RCC 7860 (cell line): ENCODE measurements around the gene SMYD3.

ENCODE experiments used
- DNase-seq: peaks from one replicate; pipeline ENCODE4 v3.0.0-alpha.2; 2015; ENCODE audit warnings: low spot score
- FAIRE-seq: peaks from 2 replicates; lab custom pipeline; 2012; peaks lifted over from hg19 to GRCh38; lab: Jason Lieb, UNC

The SMYD3 gene

DNA sequence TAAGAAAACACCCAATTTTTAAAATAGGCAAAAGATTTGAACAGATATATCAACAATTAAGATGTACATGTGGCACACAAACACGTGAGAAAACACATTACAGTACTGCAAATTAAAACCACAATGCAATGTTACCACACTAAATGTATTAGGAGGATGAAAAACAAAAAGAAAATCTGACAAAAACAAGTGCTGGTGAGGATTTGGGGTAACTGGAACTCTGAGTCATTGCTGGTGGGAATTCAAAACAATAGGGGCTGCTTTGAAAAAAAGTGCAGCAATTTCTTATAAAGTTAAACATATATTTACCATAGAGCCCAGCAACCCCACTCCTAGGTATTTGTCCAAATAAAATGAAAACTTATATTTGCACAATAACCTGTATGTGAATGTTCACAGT, 614.1 kb downstream of the SMYD3 start:
- DNase-seq (no peak), FAIRE-seq (no peak)

DNA sequence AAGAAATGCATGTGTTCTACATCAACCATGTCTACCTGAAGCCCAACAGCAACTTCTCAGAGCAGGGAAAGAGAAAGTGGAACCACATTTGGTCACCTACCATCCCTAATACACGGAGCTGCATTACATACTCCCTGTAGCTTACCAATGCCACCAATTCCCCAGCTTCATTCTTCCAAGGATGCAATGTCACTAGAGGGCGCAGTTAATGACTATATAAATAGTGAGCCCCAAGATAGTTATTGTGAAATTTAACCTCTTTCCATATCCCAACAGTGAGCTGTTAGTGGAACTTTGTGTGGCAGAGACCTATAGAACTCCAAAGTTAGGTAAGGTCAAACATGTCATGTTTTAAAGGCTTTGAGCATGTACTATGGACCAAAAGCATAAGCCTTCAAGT, 618.3 kb downstream of the SMYD3 start:
- FAIRE-seq (no peak), DNase-seq (no peak)

DNA sequence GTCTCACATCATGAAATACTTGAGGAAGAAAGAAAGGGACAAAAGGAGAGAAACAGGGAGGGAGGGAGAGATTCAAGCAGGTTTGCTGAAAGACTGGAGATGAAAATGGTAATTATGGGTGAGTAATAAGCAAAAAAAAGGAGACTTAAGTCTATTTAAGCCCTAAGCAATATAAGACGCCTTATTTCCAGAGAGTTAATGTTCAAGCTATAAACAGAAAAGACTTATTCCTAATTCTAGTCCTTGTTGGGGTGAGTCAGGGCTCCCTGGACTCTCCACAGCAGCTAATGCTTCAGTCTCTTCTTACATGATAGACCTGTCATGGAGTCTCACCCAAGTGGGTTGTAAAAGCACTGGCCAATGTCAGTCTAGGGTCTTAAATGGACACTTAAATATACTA, 619.2 kb downstream of the SMYD3 start:
- DNase-seq (no peak), FAIRE-seq (no peak)

GRCh38 chr1:245881767-245882391, 625.2 kb downstream of the SMYD3 start:
- FAIRE-seq, result no peak
- DNase-seq, result no peak

DNA sequence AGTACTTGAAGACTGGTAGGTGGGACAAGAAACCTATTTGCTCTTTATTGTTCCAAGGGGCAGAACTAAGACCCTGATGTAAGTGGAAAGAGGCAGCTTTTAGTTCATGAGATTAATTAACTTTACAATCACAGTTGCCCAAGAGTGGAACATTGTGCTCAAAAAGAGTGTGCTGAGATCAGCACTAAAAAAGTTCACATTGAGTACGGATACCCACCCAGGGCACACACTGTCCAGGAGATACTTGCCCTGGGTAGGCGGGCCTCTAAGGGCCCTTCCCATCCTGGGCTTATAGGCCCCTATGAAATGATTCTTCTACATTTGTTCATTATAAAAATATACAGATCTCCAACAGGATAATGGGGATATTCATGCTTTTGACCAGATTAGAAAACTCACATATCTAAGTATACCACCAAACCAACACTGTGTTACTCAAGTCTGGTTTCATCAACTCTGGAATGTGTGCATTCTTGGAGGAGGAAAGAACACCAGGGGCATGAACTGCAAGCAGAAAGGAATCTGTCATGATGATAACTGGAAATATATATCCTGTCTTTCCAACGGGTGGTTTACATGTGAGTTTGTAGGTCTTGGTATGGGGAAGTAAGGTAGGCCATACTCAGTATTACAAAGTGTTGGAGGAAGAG, 626.2 kb downstream of the SMYD3 start:
- DNase-seq (peak; percentile 26), FAIRE-seq (no peak)

DNA sequence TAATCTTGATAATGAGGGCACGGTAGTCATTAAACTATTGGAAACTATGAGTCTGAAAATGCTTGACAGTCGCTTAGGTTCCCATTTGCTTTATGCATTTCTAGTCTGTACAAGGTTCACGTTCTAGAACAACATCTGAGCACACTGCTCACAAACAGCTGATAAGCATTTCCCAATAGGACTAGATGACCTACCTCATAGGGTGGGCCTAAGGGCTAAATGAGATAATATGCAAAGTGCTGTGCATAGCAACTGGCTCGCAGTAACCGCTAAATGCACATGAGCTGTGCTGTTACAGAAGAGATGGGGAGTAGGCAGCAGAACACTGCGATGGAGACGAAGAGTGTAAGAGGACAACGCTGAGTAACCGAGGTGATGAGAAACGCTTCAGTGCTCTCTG, 628.0 kb downstream of the SMYD3 start:
- no peak for FAIRE-seq
- no peak for DNase-seq

- DNase-seq (no peak), FAIRE-seq (no peak)
Measured at GRCh38 chr1:245878585-245878984, 628.5 kb downstream of the SMYD3 start.

- DNase-seq, result no peak
Measured at GRCh38 chr1:245877976-245878375, 629.1 kb downstream of the SMYD3 start.

DNA sequence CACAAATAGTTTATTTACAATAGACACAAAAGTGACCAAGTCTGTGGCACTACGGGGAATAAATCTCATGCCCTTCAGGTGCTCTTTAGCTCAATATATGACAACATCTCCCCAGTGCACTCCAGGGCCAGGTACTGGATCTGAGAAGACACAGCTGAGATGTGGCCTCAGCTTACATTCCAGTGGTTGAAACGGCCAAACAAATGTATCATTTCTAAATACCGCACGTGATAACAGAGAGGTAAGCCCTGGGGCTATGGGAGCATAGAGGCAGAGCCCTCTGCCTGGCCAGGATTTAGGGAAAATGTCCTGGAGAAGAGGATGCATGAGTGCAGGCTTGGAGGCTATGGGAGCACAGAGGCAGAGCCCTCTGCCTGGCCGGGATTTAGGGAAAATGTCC, 630.5 kb downstream of the SMYD3 start:
- FAIRE-seq (no peak), DNase-seq (no peak)

More at GRCh38 chr1:245877976-245878375, 629.1 kb downstream of the SMYD3 start:
- no peak for FAIRE-seq

DNA sequence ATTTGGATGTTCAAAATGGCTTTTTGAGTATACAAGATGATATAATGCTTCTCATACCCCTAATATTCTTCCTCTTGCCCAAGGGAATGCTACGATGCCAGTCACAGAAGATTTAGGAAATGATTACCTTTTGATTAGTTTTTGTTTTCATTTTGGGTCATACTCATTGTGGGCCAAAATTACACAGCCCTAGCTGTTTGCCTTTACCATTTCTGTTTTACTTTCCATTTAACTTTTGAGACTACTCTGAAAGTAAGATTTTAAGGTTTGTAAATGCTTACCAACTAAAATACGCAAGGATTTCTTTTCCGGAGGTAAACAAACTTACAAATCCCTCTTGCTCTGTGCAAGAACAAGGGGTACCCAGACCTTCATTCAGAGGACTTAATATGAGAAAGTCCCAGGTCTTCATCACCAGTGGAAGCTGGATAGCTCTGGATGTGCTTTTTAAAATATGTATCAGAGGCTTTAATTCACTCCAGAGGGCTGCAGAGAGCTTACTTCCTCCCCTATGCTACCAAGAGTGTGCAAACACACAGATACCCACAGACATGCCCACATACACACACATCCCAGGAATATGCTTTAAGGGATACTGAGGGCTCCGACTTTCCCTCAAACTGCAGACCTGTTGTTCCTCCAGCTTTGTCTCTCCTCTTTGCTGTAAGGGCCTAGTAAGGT, 631.4 kb downstream of the SMYD3 start:
- FAIRE-seq (no peak), DNase-seq (no peak)

DNA sequence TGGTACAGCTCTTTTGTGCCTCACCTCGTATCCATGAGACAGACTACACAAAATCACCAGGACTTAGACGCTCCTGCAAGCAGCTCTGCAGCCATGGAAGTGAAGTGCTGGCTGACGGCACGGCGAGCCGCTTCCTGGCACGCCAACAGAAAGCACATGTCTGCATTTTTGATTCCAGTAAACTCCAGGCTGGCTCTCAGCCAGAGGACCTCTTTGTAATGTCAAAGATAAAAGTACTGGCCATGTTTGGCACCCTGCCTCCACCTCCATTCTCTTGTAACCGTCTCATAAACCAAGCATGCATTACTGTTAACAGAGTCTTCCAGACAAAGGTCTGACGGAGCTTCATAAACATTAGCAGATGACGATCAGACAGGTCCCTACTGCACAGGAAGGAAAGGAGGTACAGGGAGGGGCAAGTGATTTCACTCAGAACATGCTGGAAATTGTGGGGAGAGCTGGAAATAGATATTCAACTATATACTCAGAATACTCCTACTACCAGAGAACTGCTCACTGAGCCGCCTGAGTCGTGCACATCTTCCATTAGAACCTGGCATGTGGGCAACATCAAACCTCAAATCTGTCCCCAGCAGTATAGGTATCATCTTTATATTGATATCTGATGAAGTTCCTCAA, 632.0 kb downstream of the SMYD3 start:
- FAIRE-seq, result no peak
- no peak for DNase-seq

DNA sequence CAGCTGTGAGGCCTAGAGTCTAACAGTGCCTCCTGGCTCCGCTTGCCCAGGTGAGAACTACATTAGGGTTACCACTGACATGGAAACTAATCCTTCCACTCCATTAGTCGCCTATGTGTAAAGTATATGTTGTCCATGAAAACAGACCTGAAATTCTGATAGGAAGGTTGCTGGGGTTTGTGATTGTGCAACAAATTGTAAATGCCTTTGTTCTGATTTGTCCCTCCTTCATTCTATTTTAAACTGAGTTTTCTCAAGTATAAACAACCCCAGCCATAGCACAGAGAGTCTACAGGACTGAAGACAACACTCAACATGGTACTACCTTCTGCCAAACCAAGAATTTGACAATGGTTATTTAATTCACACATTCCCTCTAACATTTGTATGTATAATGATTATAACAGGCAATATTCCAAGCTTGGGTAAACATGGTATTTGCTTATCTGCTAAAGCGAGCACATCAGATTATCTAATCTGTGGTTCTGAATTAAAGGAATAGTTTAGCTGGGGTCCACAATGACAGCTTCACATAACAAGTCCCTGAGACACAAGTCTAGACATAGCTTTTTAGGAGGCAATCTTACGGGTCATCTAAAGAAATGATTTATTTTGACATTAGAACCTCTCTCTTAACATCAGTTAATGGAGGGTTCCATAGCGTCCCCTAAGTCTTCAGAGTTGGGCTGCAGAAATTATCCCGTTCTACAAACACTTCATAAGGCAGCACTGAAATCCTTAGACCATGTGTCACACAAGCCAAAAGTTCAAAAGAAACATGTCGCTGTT, 633.0 kb downstream of the SMYD3 start:
- FAIRE-seq, result no peak
- DNase-seq, result no peak

GRCh38 chr1:245873068-245873467, 634.0 kb downstream of the SMYD3 start:
- DNase-seq, result no peak

GRCh38 chr1:245872475-245872874, 634.6 kb downstream of the SMYD3 start:
- DNase-seq (no peak), FAIRE-seq (no peak)

More at GRCh38 chr1:245873068-245873467, 634.0 kb downstream of the SMYD3 start:
- FAIRE-seq, result no peak

DNA sequence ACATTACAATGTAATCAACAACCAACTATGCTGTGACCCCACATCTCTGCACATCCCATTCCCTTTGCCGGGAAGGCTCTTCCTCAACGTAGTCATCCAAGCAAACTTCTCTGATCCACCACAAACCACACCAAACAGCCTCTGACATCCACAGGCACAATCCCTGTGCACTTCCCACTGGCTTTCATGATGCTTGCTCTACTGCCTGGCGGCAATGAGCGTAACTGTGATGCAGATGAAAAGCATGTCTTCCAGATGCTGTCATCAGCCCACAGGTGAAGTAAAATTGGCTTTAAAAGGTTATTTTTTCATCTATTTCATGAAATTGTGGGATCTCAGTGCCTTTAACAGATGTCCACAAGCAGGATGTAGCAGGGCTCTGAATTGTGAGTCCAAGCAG, 635.2 kb downstream of the SMYD3 start:
- FAIRE-seq (no peak), DNase-seq (no peak)

- no peak for DNase-seq
- no peak for FAIRE-seq
Measured at GRCh38 chr1:245871191-245871590, 635.9 kb downstream of the SMYD3 start.

GRCh38 chr1:245870698-245871097, 636.4 kb downstream of the SMYD3 start:
- FAIRE-seq (no peak), DNase-seq (no peak)

DNA sequence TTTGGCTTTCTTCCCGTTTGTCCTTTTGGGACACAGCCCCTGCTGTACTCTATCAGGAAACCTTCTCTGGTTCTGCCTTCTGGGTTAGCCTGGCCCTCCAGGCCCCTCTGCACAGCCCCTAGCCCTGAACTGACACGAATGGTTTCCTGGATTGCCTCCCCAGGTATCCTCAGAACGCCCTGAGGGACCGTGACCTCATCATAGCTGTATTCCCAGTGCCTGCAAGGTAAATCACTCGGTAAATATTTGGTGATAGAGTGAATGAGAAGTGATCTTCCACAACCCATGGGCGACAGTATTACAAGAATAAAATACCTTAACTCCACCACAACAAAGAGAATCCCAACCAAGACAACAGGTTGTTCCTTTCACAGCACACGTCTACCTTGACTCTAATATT, 637.2 kb downstream of the SMYD3 start:
- no peak for FAIRE-seq

DNA sequence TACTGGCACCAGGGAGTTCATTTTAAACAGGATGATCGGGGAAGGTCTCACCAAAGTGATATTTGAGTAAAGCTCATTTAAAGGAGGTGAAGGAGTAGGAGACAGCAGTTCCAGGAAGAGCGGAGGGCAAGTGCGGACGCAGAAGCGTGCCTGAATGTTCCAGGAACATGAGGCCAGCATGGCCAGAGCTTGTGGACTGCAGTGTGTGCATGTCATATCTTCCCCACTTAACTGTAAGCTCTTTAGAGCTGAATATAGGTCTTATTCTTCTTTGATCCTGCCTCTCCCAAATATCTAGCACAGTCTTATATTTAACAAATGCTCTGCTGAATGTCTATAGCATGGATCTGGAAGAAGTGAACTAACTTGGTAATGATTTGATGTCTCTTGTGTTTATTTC, 639.3 kb downstream of the SMYD3 start:
- no peak for DNase-seq

More for the DNA sequence above, 637.2 kb downstream of the SMYD3 start:
- no peak for DNase-seq

DNA sequence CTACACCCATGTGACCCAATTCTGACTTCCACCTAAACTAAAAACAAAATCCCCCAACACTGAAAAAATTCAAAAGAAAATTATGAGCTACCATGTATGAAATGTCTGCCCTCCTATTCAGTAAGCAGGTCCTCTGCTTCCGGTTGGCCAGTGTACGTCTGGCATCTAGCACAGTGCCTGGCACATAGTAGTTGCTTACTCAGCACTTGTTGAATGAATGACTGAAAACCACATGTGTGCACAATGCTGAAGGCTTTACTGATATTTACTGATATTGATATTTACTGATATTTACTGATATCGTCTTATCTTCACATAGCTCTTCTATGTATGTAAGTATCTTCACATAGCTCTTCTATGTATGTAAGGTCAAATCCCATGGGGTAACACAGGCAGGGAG, 642.2 kb downstream of the SMYD3 start:
- FAIRE-seq, result no peak
- no peak for DNase-seq

More for the DNA sequence above, 639.3 kb downstream of the SMYD3 start:
- FAIRE-seq, result no peak
